GM18909 (cell line): ENCODE data around the gene SMG9.
A peak's percentile ranks its signal among the peaks of the same experiment; 100 is the strongest.

Experiments used
- ATAC-seq: cut with Tn5 transposase; IDR thresholded peaks from one replicate; pipeline ENCODE4 v1.9.1; 2021; ENCODE audit warnings: mild to moderate bottlenecking; ENCODE audit not compliant: unreplicated experiment, poor library complexity

The SMG9 gene

GRCh38 chr19:43760941-43761340 lies 6.2 kb upstream of the SMG9 start:
- ATAC-seq: no peak

- no peak for ATAC-seq
Observed at GRCh38 chr19:43759515-43759914, 4.8 kb upstream of the SMG9 start.

GRCh38 chr19:43755256-43755801 lies 567 bp upstream of the SMG9 start:
- ATAC-seq: peak; percentile 23

GRCh38 chr19:43754253-43754502 lies 584 bp downstream of the SMG9 start:
- ATAC-seq: no peak

GRCh38 chr19:43752287-43752875 lies 2.4 kb downstream of the SMG9 start:
- ATAC-seq: no peak

GRCh38 chr19:43751466-43752220 lies 3.1 kb downstream of the SMG9 start:
- ATAC-seq: no peak

GRCh38 chr19:43749898-43750297 lies 4.9 kb downstream of the SMG9 start:
- no peak for ATAC-seq

GRCh38 chr19:43749152-43749551 lies 5.6 kb downstream of the SMG9 start:
- ATAC-seq: no peak

GRCh38 chr19:43748685-43749084 lies 6.1 kb downstream of the SMG9 start:
- ATAC-seq: no peak

- no peak for ATAC-seq
Observed at GRCh38 chr19:43748205-43748594, 6.6 kb downstream of the SMG9 start.

GRCh38 chr19:43747557-43748204 lies 7.1 kb downstream of the SMG9 start:
- ATAC-seq: peak; percentile 52

GRCh38 chr19:43743059-43743458 lies 11.7 kb downstream of the SMG9 start:
- ATAC-seq: no peak

GRCh38 chr19:43741075-43741825 lies 13.5 kb downstream of the SMG9 start:
- ATAC-seq: no peak

GRCh38 chr19:43739439-43740235 lies 15.1 kb downstream of the SMG9 start:
- no peak for ATAC-seq

- ATAC-seq: no peak
Observed at GRCh38 chr19:43738780-43739211, 16.0 kb downstream of the SMG9 start.

- no peak for ATAC-seq
Observed at GRCh38 chr19:43735957-43736356, 18.8 kb downstream of the SMG9 start.

GRCh38 chr19:43735013-43735412 lies 19.7 kb downstream of the SMG9 start:
- no peak for ATAC-seq

- ATAC-seq: no peak
Observed at GRCh38 chr19:43731846-43732245, 22.9 kb downstream of the SMG9 start.

- no peak for ATAC-seq
Observed at GRCh38 chr19:43731346-43731745, 23.4 kb downstream of the SMG9 start.

GRCh38 chr19:43729919-43730318 lies 24.8 kb downstream of the SMG9 start:
- no peak for ATAC-seq
